A673 (cell line): ENCODE data around the gene IGSF1. TPM values are rescaled to one million over a fixed set of nuclear protein-coding genes. Genes with fewer than 3 reads are reported as not detected.

Experiments used
- BruUV-seq: library from RNA; stranded (reverse); fragments of 400-500 nt; replicated peaks from 2 replicates; lab custom pipeline; 2021; lab: Mats Ljungman, UMichigan
- CTCF ChIA-PET: fragments of 300-600 bp; sonication (Branson Sonifier 250); formaldehyde crosslinking; loops from one replicate; lab custom pipeline; 2022; ENCODE audit warnings: antibody characterized with exemption; lab: Charles Lee
- POLR2A ChIA-PET: fragments of 300-600 bp; sonication (Branson Sonifier 250); formaldehyde crosslinking; loops from one replicate; lab custom pipeline; 2022; ENCODE audit warnings: antibody characterized with exemption; ENCODE audit not compliant: low non-redundant PET; lab: Charles Lee
- DNase-seq: peaks from one replicate; pipeline ENCODE4 v3.0.0-alpha.2; 2015; ENCODE audit warnings: low spot score
- H3K27ac ChIP-seq: fragments of 200-600 bp; sonication (generic); 2 replicates; pipeline ENCODE4 v1.5.1; 2016; ENCODE audit warnings: mixed run types, low read depth, mild to moderate bottlenecking, mixed read lengths, antibody characterized with exemption, low read length; ENCODE audit not compliant: poor library complexity, severe bottlenecking
- H3K27me3 ChIP-seq: fragments of 200-600 bp; sonication (generic); replicated peaks from 2 replicates; pipeline ENCODE4 v1.6.1; 2017; ENCODE audit warnings: mixed run types, low read depth, mild to moderate bottlenecking, mixed read lengths, antibody characterized with exemption, low read length; ENCODE audit not compliant: insufficient read depth, poor library complexity
- H3K36me3 ChIP-seq: fragments of 200-600 bp; sonication (generic); 2 replicates; pipeline ENCODE4 v1.6.1; 2016; ENCODE audit warnings: mixed run types, mild to moderate bottlenecking, mixed read lengths, antibody characterized with exemption, low read length; ENCODE audit not compliant: insufficient read depth, poor library complexity, severe bottlenecking
- H3K4me1 ChIP-seq: fragments of 200-600 bp; sonication (generic); 2 replicates; pipeline ENCODE4 v1.6.1; 2017; ENCODE audit warnings: mixed run types, mild to moderate bottlenecking, mixed read lengths, antibody characterized with exemption, low read length; ENCODE audit not compliant: insufficient read depth, poor library complexity, severe bottlenecking
- H3K4me3 ChIP-seq: fragments of 200-600 bp; sonication (generic); 2 replicates; pipeline ENCODE4 v1.5.1; 2016; ENCODE audit warnings: low read depth, mixed run types, mild to moderate bottlenecking, mixed read lengths, low read length; ENCODE audit not compliant: poor library complexity, severe bottlenecking
- H3K9me3 ChIP-seq: fragments of 200-600 bp; sonication (generic); 2 replicates; pipeline ENCODE4 v1.6.1; 2016; ENCODE audit warnings: mixed run types, low read depth, mild to moderate bottlenecking, mixed read lengths, antibody characterized with exemption, low read length; ENCODE audit not compliant: poor library complexity, severe bottlenecking
- EZH2 ChIP-seq: fragments of 200-600 bp; sonication (generic); IDR thresholded peaks from 2 replicates; pipeline ENCODE4 v1.6.1; 2017; ENCODE audit warnings: borderline replicate concordance, low read depth, mild to moderate bottlenecking, mixed read lengths, antibody characterized with exemption, low read length; ENCODE audit not compliant: poor library complexity, severe bottlenecking
- intact Hi-C: fragments of 100-400 bp; cut with micrococcal nuclease; formaldehyde crosslinking; loops from one replicate; pipeline ENCODE4 v1.10.0; 2022; ENCODE audit not compliant: unreplicated experiment
- total RNA-seq: library from RNA; stranded (reverse); gene quantifications from 2 replicates; pipeline ENCODE4 v1.2.3, GENCODE V29; 2021
- TF ChIP-seq, protein P1 (sequence below): fragments of 300-800, 200-600 bp; sonication (generic); conservative IDR thresholded peaks from 2 replicates; pipeline ENCODE4 v1.5.1; 2017; ENCODE audit warnings: low read depth, mild to moderate bottlenecking, antibody characterized with exemption, low read length, moderate library complexity, mixed read lengths

Gene IGSF1
- total RNA-seq, 1 experiment from 2014 or later = not detected

DNA sequence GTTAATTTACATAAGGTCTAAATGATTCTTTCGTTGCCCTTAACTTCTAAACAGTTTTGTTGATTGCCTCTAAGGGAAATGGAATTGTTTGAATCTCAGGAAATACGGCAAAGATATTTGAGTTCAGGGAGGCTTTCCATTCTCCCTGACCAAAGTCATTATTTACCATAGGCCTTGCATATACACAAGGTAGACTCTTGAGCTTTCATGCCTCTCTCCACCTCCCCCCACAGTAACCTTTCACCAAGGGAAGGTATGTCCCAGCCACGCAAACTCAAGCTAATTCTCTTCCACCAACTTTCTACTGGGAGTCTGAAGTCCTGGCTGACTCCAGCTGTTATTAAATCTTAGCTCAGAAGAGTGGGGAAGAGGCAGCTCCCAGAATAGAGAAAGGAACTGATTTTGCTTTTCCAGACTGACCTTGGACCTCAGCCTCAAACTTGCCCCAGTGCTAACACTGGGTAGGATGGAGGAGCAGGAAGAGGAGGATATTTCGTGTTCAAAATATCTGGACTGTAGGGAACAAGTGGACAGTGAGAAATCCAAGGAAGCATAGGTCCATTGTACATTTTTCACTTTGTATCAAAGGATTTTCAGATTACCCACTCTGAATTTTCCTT, 1.4 kb downstream of the IGSF1 start:
- ChIA-PET CTCF (no interaction called here), POLR2A (no interaction called here)
- Histone ChIP-seq H3K27ac (no peak overlapping the region), H3K9me3 (no peaks in the 10 kb centered on the region), H3K36me3 (no peaks in the 10 kb centered on the region), H3K4me3 (no peak overlapping the region), H3K4me1 (no peaks in the 10 kb centered on the region), H3K27me3 (peaks cover 14% of the 10 kb centered on the region)
- no peak for DNase-seq
- intact Hi-C loops = no loop called here
- no peak for TF ChIP-seq EZH2
- TF ChIP-seq, protein P1, sequence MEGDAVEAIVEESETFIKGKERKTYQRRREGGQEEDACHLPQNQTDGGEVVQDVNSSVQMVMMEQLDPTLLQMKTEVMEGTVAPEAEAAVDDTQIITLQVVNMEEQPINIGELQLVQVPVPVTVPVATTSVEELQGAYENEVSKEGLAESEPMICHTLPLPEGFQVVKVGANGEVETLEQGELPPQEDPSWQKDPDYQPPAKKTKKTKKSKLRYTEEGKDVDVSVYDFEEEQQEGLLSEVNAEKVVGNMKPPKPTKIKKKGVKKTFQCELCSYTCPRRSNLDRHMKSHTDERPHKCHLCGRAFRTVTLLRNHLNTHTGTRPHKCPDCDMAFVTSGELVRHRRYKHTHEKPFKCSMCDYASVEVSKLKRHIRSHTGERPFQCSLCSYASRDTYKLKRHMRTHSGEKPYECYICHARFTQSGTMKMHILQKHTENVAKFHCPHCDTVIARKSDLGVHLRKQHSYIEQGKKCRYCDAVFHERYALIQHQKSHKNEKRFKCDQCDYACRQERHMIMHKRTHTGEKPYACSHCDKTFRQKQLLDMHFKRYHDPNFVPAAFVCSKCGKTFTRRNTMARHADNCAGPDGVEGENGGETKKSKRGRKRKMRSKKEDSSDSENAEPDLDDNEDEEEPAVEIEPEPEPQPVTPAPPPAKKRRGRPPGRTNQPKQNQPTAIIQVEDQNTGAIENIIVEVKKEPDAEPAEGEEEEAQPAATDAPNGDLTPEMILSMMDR = no peak
- BruUV-seq = no TSS peak

DNA sequence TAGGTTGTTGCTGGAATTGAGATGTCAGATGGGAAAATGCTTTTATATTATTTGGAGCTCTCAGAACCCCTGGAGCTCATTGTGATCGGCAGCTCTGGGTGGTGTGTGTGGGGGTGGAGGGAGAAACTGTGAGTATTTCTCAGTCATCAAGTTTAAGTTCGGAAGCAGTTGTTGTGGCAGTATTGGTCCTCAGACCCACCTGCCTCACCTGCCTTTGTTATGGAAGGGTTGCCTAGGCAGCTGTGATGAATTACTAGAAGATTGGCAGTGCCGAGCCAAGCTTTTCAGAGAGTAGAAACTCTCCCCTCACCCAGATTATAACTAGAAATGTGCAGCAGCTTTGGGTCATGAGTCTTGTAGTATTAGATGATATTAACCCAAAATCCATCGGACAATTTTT, 9.5 kb downstream of the IGSF1 start:
- Histone ChIP-seq H3K4me3 (no peak overlapping the region), H3K36me3 (no peaks in the 10 kb centered on the region), H3K4me1 (no peaks in the 10 kb centered on the region), H3K9me3 (no peaks in the 10 kb centered on the region), H3K27me3 (peaks cover 46% of the 10 kb centered on the region), H3K27ac (no peak overlapping the region)
- intact Hi-C loops = no loop called here
- DNase-seq = no peak
- CTCF ChIA-PET = no interaction called here
- TF ChIP-seq, protein P1 = no peak
- TF ChIP-seq EZH2 = no peak
- no TSS peak for BruUV-seq
- POLR2A ChIA-PET = no interaction called here

DNA sequence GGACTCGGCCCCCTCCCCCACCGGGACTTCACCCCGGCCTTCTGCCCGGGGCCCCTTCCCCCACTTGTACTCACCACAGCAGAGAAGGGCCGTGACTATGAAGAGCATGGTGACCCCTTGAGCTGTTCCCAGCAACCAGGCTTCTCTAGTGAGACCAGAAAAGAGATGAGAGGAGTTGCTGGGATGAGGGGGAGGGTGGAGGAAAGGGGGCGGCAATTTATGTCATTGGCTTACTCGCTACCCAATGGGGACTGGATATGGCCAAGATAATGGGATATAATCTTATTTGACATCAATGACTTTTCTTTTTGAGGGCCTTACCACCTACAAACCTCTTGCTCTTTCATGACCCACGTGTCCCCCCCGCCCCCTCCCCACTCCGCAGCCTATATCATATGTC, 9.9 kb downstream of the IGSF1 start:
- peaks cover 46% of the 10 kb centered on the region for H3K27me3 ChIP-seq
- no peak overlapping the region for H3K4me3 ChIP-seq
- H3K9me3 ChIP-seq = no peaks in the 10 kb centered on the region
- H3K27ac ChIP-seq = no peak overlapping the region
- no peaks in the 10 kb centered on the region for H3K36me3 ChIP-seq
- intact Hi-C loops = no loop called here
- BruUV-seq = no TSS peak
- no peak for TF ChIP-seq EZH2
- TF ChIP-seq, protein P1 = no peak
- DNase-seq = no peak
- H3K4me1 ChIP-seq = no peaks in the 10 kb centered on the region
- POLR2A ChIA-PET = no interaction called here
- CTCF ChIA-PET = no interaction called here
